Measurements from ENCODE around the gene AFAP1L1.

The AFAP1L1 gene

DNA sequence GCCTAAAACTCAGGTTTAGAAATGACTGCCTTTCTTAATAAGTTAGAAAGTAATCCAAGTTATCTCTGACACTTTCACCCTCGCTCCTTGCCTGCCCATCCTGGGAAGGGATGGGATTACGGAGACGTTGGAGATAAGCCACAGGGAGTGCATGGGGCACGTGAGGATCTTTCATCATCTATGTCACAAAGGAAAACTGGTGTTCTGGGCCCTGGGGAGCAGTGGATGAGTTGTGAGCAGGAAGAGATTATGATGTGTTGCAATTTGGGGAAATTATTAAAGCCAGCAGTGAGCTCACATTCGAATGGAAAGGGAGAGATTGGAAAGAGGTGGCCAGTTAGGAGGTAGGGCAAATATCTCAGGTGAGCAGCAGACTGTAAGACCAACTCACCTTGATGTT lies 12.8 kb downstream of the AFAP1L1 start:
- DNase-seq (ENCODE audit: low read depth), result no peak

DNA sequence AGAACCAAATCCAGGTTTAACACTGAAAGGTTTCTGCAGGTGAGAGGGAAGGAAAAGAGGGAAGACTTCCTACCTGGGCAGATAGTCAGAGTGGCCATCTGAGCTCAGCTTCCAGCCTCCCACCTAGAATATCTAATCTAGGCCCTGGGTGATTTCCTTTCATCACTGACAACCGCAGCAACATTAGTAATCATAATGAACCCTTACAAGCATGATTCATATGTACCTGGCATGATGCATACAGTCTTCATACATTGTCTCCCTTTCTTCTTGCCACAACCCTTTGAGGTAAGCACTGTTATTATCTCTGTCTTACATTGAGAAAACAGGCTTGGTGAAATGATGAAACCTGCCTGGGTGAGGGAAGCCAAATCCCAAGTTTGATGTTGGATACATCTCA lies 13.5 kb downstream of the AFAP1L1 start:
- no peak for DNase-seq (ENCODE audit: low read depth)

DNA sequence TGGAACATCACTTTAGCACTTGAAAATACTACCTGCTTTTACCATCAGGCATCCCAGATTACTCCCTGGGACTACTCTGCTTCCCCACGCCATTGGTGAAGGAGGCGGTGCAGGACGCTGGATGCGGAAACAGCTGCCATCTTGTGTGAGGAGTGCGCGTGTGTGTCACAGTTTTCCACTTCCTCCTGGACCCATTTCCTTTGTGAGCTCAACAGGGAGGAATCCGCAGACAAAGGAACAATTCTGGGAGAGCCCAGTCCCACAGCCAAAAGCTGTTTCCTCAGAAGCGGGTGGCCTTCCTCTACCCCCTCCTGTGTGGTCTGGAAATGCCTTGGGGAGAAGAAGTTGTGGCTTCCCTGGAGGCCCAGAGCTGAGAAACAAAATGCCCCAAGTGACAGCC lies 16.8 kb downstream of the AFAP1L1 start:
- DNase-seq (ENCODE audit: low read depth), result no peak

DNA sequence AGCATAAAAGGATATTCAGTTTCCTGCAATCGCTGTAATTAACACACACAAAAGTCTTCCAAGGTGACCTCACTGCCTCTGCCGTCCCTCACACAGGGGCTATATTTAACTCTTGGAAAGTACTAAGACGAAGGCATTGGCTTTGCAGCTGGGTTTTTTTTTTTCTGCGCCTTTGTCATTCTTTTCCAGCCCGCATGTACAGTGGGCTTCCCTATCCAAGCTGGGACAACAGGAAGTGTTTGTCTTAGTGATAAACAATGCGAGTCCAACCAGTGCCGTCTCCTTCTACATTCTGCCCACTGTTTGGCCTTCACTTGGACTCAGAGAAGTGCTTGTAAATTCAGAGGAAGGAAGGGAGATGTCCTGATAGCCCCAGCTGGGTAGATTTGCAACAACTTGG lies 17.6 kb downstream of the AFAP1L1 start:
- no peak for DNase-seq (ENCODE audit: low read depth)

DNA sequence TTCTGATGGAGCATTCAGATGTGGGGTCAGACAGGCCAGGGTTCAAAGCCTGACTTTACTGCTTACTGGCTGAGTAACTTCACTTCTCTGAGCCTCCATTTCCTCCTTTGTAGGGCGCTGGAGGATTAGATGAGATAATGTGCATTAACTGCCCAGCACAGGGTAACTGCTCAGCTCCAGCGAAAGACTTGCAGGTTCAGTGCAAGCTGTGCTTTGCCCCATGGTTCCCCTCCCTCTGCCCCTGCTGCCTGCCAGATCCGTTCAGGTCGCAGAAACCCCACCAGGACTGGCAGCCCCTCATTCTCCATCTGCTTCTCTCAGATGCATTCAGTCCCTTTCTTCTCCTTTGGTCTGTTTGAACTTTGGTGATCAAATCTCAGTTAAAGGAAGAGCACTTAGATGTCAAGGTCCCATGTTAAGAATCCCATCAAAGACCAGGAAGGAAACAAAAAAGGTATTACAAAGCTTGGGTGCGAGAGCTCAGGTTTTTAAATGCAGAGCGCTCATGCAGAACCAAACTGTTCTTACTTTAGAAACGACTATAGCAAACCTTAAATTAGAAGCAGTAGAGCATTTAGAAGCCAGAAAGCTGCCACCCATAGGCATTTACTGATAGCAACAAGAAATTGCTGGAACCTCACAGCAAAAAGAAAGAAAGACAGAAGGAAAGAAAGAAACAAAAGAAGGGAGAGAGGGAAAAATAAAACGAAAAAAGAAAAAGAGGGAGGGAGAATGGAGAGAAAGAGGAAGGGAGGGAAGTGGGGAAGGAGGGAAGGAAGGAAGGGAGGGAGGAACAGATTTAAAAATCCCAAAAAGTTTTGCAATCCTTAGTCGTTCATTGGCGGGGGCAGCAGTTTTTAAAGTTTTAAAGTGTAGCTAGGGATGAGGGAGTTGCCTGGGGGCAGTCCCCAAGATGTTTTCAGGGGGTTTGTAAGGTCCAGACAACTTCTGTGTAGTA lies 23.5 kb downstream of the AFAP1L1 start:
- no peak for DNase-seq (ENCODE audit: low read depth)

DNA sequence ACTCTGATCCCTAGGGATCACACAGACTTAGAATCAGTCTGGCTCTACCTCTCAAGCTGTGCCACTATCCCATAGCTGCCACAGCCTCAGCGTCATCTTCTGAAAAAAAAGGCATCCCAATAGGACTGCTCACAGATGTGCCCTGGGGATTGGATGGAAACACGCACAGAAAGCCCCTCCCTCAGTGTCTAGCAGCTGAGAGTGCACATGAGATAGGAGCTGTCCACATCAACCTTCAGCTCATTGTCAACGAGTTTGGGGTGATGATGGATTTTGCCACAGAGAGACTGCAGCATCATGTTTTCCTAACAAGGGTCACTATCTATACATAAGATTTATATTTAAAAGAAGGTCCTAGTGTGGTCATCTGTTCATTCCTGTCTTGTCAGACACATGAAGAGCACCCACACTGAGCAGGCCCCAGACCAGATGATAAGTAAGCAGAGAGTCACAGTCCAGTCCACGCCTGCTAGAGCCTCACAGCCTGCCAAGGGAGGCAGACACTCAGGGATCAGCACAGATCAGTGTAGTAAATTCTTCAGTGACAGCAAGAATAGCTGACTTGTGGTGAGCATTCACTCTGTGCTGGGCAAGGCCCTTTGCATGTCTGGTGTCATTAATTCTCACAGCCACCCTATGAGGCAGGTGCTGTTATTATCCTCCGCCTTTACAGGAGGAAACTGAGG lies 25.8 kb downstream of the AFAP1L1 start:
- no peak for DNase-seq (ENCODE audit: low read depth)

DNA sequence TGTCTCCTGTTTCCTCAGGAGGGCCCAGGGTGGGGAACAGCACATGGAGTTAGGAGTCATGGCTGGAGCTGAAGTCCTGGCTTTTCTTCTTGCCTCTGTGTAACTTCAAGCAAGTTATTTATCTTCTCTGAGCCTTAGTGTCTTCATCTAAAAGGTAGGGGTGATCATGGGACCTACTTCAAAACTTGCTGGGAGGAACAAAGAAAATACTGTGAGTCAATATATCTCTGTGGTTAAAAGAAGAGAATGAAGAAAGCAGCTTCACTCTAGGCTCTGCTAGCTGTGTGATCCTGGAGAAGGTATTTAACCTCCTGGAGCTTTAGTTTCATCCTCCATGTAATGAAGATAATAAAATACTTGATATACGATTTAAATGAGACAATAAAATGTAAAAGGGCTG lies 26.5 kb downstream of the AFAP1L1 start:
- no peak for DNase-seq (ENCODE audit: low read depth)

DNA sequence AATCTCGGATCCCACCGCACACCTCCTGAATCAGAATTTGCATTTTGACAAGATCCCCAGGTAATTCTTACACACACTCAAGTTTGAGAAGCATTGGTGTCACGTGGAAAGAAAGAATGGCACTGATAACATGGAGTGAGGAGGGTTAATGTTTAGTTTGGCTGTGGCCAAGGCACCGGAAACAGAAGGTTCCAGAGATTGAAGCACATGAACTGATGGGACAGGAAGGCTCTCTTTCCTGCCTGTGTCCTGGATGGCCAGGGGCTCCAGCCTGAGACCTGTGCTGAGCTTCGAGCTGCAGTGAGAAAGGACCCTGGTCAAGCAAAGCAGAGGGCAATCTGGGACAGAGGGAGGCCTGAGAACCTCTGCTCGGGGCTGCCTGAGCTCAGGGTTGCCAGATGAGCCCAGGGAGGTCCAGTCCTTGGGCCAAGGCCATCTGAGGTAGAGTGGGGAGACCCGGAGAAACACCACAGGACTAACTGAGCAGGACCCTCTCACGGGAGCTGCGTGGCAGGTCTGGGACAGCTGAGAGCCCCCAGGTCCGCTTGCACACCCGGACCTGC lies 27.3 kb downstream of the AFAP1L1 start:
- DNase-seq (ENCODE audit: low read depth), result no peak

DNA sequence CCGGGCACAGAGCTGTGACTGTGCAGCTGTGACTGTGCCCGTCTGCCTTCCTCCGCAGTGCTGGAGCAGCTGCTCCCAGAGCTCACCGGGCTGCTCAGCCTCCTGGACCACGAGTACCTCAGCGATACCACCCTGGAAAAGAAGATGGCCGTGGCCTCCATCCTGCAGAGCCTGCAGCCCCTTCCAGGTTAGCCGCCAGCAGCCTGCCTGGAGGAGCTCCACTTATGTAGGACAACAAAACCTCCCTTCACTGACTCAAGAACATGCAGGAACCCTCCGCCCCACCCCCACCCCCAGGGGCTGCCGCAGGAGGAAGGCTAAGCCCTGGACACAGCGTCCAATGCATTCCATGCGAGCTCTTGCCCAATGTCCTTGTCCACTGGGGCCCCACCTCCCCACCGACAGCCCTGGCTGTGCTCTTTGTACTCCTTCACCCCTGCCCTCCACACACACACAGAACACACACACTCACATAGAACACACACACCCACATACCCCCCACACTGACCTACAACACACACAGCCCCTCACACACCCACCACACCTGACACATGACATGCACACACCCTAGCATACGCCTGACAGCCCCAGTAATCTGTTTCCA lies 27.9 kb downstream of the AFAP1L1 start:
- DNase-seq (ENCODE audit: low read depth), result no peak

DNA sequence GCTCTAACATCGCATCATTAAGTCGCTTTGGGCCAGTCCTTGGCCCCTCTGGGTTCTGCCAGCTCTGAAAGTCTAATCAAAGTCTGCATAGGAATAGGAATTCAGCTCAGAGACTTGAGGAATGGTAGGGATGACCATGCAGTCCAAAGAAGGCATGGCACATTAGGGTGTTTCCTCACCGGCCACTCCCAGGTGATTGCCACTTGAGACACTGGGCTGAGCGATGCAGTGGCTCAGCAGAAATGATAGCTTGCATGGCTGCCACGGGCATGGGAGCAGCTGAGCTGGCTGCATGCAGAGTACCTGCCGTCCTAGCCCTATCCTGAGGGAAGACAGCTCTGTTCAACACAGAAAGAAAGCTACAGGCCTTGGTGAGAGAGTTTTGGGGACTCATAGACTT lies 28.8 kb downstream of the AFAP1L1 start:
- DNase-seq (ENCODE audit: low read depth), result no peak

DNA sequence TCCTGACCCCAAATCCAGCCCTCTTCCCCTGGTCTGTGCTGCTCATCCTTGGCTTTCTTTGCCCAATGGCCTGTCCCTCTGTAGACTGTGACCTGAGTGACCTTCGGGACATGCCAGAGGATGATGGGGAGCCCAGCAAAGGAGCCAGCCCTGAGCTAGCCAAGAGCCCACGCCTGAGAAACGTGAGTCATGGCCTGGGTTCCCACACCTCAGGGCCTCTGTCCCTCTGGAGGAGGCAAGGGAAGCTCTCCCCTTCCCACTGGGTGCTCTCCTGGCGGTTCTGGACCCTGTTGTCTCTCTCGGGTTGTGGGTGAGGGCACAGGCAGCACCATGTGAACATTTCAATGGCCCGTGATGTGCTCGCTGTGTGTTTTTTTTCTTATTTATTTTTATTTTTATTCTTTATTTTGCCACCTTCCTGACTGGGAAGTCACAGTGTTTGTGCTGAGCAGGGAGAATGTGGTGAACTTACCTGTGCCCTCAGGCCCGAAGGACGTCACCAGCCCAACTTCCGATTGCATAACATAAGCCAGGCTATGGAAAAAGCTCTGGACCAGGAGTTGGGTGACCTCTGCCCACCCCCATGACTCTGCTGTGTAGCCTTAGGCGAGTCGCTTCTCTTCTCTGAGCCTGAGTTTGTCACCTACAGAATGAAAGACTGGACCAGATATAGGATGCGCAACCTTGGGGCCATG lies 29.5 kb downstream of the AFAP1L1 start:
- DNase-seq (ENCODE audit: low read depth), result no peak

DNA sequence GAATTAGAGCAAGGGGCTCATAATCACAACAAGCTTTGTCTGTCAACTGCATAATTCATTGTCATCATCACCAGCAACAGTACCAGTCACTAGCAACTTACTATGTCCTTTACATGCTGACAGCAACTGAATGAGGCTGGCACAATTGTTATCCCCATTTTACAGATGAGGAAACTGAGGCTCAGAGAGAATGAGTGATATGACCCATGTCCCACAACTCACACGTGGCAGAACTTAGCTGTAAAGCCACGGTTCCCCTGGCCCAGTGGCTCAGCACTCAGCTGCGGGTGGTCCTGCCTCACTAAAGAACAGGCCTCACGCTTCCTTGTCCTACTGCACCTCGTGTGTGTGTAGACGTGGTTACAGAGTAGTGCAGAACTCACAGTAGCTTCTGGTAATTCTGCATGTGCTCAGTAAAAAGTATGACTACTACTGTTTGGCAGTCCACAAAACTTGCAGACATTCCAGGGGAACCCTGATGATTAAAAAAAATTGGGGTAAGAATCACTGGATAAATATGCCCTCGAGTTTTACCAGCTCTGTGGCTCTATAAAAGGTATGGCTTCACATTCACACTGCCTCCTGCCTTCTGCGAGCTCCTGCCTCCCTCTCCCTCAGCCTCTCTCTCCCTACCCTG lies 30.2 kb downstream of the AFAP1L1 start:
- no peak for DNase-seq (ENCODE audit: low read depth)

DNA sequence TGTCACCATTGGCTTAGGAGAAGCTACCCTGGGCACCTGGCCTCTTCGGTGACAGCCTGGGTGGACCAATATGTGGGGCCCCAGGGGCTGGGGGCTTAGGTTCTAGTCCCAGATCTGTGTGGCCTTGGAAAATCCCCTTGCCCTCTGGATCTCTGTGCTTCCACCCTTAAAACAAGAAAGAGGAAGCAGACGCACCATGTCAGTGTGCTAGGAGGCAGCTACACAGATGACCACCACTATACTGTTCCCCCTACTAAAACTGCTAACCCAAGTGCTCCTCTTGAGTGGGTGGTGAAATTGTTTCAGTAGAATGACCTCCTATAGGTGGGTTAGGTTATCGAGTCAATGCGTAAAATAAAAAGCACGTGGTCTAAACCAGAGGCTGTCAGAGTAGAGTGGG lies 31.0 kb downstream of the AFAP1L1 start:
- no peak for DNase-seq (ENCODE audit: low read depth)

DNA sequence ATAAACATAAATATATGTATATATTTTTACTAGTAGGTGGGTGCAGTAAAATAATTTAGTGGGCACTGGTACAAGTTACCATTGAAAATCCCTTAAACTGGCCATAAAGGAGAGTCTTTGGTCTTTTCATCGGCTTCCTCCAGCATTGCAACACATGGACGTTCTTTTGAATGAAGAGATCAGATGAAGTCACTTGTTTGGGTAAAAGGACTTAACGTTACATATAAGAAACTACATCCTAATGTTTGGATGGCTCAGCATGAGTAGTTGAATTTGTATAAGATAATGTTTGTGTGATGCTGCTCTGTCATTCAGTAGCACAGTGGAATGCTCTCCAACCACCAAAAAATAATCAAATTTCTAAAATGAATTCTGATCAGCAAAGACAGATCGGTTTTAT lies 31.6 kb downstream of the AFAP1L1 start:
- no peak for DNase-seq (ENCODE audit: low read depth)

DNA sequence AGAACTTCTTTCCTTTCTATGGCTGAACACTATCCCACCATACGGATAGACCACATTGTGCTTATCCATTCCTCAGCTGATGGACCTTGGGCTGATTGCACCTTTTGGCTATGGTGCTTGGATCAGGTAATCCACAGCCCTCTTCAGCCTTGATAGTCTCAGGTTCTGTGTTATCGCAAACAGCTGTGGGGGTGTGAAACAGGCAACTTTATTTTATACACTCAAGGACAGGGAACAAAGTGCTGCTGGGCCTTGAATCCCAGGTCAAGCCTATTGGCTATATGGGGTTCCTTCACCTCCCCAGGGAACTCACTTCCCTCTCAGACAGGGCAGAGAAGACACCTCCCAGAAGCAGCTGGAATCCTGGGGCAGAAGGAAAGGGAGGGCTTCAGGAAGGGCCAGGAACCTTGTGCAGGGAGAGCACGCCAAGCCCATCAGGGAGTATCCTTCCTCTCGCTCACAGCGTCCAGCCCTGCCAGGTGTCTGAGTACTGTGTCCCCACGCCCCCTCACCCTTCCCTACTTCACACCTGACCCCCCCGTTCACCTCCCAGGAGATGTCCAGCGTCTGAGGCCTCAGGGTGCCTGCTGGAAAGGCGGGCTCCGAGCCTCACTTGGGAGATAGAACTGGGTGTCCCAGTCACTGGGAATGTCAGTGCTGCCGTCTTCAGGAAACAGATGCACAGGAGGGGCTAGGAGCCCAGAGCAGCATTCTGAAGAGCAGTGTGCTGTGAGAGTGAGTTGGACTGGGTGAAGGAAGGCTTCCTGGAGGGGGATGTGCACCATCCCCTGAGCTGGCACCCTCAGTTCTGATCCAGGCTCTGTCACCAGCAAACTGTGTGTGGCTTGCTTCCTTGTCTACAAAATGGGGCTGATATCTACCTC lies 32.8 kb downstream of the AFAP1L1 start:
- no peak for DNase-seq (ENCODE audit: low read depth)

DNA sequence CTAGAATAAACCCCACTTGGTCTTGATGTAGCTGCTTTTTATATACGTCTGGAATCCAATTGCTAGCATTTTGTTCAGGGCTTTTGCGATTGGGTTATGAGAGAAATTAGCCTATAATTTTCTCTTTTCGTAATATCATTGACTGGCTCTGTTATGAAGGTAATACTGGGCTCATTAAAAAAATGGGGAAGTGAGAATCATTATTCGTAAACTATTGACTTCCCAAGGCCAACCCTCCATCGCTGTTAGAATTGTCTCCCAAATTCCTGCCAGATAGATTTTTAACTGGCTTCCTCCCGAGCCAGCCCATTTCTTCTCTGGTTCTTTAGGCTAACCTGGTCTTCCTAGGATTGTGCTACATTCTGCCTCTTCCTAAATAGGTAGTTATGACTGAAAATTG lies 37.7 kb downstream of the AFAP1L1 start:
- DNase-seq (ENCODE audit: low read depth), result no peak

DNA sequence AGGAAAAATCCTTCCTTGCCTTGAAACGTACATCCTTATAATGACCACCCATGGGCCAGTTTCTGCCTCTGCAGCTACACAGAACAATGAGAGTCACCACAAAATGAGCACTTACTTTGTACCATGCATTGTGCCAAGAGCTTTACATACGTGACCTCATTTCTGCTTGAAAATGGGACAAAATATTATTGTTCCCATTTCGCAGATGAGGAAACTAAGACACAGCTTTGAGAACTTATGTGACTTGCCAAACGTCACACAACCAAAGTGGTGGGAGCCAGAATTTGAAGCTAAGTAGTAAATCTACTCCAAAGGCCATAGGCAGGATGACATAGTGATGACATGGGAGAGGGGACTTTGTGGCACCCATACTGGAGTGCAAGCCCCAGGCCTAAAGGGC lies 38.8 kb downstream of the AFAP1L1 start:
- no peak for DNase-seq (ENCODE audit: low read depth)

DNA sequence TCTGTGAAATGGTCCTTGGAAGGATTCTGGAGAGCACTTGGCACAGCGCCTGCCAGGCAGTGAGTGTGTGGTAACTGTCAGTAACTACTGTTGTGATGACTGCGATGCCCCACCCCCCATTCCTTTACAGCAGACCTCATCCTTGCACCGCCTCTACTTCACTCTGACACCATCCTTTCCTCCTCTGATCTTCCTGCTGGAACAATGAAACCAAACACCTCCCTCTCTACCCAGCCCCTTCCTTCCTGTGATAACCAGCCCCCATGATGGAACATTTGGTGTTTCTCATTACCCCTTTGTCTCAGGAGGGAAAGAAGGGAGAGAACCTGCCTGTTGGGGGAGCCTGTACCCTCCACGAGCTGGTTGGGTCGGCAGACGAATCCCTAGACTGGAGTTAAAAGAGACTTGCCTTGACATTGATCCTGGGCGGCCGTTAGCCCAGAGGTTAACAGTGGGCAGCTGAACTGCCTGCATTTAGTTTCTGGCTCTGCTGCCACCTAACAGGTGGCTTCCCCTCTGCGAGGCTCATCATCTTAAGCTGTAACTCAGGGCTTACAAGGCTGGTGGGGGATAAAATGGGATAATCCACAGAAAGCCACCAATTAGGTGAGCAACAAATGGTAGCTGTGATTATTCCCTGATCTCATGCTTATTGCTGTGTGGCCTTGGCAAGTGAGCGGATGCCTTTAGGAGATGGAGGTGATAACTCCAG lies 39.4 kb downstream of the AFAP1L1 start:
- DNase-seq (ENCODE audit: low read depth), result no peak

DNA sequence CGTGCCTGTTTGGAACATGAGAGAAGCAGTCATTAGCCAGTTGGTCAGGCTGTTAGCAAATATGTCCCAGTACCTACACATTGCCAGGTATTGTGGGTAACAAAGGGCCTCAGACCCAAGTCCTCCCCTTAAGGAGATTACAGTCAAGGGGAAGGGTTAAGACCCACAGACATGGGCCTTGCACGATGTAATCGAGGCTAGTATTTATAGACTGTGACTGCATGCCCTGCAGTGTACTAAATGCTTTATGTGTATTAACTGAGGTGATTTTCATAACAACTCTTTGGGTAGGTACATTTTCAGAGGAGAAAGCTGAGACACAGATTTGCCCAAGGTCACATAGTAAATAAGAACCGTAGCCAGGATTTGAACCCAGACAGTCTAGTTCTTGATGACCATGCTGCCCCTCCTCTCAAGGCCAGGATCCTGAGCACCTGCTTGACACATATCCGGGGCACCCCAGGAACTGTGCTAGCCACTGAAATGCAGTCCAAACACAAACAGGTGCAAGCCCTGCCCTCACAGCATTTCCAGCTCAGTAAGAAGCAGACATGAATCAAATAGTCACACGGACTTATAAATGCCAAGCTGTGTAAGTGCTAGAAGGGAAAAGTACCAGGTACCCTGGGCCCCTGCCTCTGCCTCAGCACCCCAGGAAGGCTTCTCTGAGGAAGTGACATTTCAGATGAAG lies 41.6 kb downstream of the AFAP1L1 start:
- DNase-seq (ENCODE audit: low read depth), result no peak

Measured in GM04504 (cell line).